Sigmoid colon (tissue), 7 donors: ENCODE measurements around the gene NCBP2L. TPM values are rescaled to one million over a fixed set of nuclear protein-coding genes. Genes with fewer than 3 reads are reported as not detected.

Experiments used
- DNase-seq: peaks from one replicate; pipeline ENCODE4 v3.0.0-alpha.2; 2019
- H3K27ac ChIP-seq, 4 donors: fragments of 200-600 bp; sonication (generic); one replicate each; pipeline ENCODE4 v1.5.1; 2016 to 2019; ENCODE audit warnings: mild to moderate bottlenecking in 1 of 4
- H3K27me3 ChIP-seq, 3 donors: fragments of 200-600 bp; sonication (generic); one replicate each; pipeline ENCODE4 v1.5.1; 2019; ENCODE audit warnings: mild to moderate bottlenecking in 1 of 3
- H3K36me3 ChIP-seq, 4 donors: fragments of 200-600 bp; sonication (generic); one replicate each; pipeline ENCODE4 v1.5.1; 2016 to 2019
- H3K4me1 ChIP-seq, 4 donors: fragments of 200-600 bp; sonication (generic); one replicate each; pipeline ENCODE4 v1.5.1; 2017 to 2019
- H3K4me3 ChIP-seq, 4 donors: fragments of 200-600 bp; sonication (generic); one replicate each; pipeline ENCODE4 v1.5.1; 2017 to 2019; ENCODE audit warnings: mild to moderate bottlenecking in 2 of 4, moderate library complexity in 1 of 4
- H3K9me3 ChIP-seq, 4 donors: fragments of 200-600 bp in 3 of 4; sonication (generic) in 3 of 4; one replicate each; pipeline versions ENCODE4 v1.5.1 to v1.6.1; 2013 to 2019
- CTCF ChIP-seq, 4 experiments: fragments of 450-650 bp in 3 of 4; fragments of 200-600 bp in 1 of 4; IDR thresholded peaks; one replicate each; pipeline ENCODE4 v1.5.1; 2016 to 2019; ENCODE audit warnings: antibody characterized with exemption in 4 of 4, mild to moderate bottlenecking in 3 of 4, moderate library complexity in 2 of 4
- EP300 ChIP-seq, 4 donors: sonication (generic); formaldehyde crosslinking; IDR thresholded peaks; one replicate each; pipeline ENCODE4 v1.6.1; 2017; ENCODE audit warnings: antibody characterized with exemption in 4 of 4
- POLR2A ChIP-seq, 2 donors: fragments of 450-650 bp; IDR thresholded peaks; one replicate each; pipeline ENCODE4 v1.6.1; 2016; ENCODE audit warnings: antibody characterized with exemption in 2 of 2, mild to moderate bottlenecking in 2 of 2, moderate library complexity in 2 of 2
- POLR2AphosphoS5 ChIP-seq, 4 donors: sonication (generic); formaldehyde crosslinking; IDR thresholded peaks; one replicate each; pipeline ENCODE4 v1.6.1; 2017; ENCODE audit warnings: antibody characterized with exemption in 4 of 4
- WGBS, 2 donors: extraction: QIAGEN DNeasy Blood & Tissue Kit; methylation state at CpG; one replicate each; pipeline ENCODE4 v1.1.7; 2013; 5-methylcytosine and 5-hydroxymethylcytosine counted together
- intact Hi-C: fragments of 100-400 bp; cut with DNase I; formaldehyde crosslinking; loops from one replicate; pipeline ENCODE4 v1.15.1; 2023
- polyA plus RNA-seq, 3 donors: library from polyadenylated mRNA; stranded (reverse); fragments of 200-250 nt; gene quantifications; one replicate each; pipeline ENCODE4 v1.2.3, GENCODE V29; 2013
- total RNA-seq, 4 donors: library from RNA; depleted of rRNA; stranded (reverse); fragments of >200 nt; gene quantifications; one replicate each; pipeline ENCODE4 v1.1.0, GENCODE V29; 2016
- donor health status: healthy with polysubstance abuse.
- donor health status: Bipolar disorder and iron deficiency.
- donor health status: healthy.

Gene NCBP2L
- total and polyA plus RNA-seq, 7 donors, result not detected

DNA sequence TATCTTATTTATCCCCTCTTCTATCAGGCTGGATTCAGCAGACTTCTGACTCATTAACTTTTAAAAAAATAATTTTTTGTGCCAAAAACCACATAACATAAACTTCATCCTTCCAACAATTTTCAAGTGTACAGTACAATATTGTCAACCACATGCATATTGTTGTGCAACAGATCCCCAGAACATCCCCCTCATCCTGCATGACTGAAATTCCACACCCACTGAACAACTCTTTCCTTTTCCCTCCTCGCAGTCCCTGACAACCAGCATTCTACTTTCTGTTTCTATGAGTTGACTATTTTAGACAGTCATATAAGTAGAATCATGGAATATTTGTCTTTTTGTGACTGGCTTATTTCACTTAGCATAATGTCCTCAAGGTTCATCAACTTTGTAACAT lies 45.9 kb downstream of the NCBP2L start:
- 13 to 31% methylated on average over 1 of the region's 1 CpG for WGBS, 2 donors
- peaks cover 0 to 9% (median 0%) of the 10 kb centered on the region in 4 donors for H3K9me3 ChIP-seq
- intact Hi-C loops, result no loop called here
- H3K27me3 ChIP-seq, result no peaks in the 10 kb centered on the region
- peaks cover 0 to 12% (median 0%) of the 10 kb centered on the region in 4 donors for H3K4me1 ChIP-seq
- H3K27ac ChIP-seq, result no peak overlapping the region
- H3K4me3 ChIP-seq, result no peak overlapping the region
- no peak for DNase-seq
- TF ChIP-seq POLR2A (IDR thresholded peaks at IDR 0.05), result no peak
- TF ChIP-seq POLR2AphosphoS5 (IDR thresholded peaks at IDR 0.05), result no peak
- TF ChIP-seq EP300 (IDR thresholded peaks at IDR 0.05), result no peak
- TF ChIP-seq CTCF (IDR thresholded peaks at IDR 0.05), result no peak
- H3K36me3 ChIP-seq, result no peaks in the 10 kb centered on the region

GRCh38 chrX:107825698-107826237 lies 48.2 kb downstream of the NCBP2L start, which contains the start of gene MID2:
MID2 (plus strand) TSS chrX:107825866; CDS start chrX:107826427, 561 bp downstream.
- H3K27me3 ChIP-seq, result no peaks in the 10 kb centered on the region
- peak; percentile 88 for DNase-seq
- peaks cover 0 to 12% (median 0%) of the 10 kb centered on the region in 4 donors for H3K4me1 ChIP-seq
- no peak for TF ChIP-seq CTCF (IDR thresholded peaks at IDR 0.05)
- TF ChIP-seq EP300 (IDR thresholded peaks at IDR 0.05), result no peak
- TF ChIP-seq POLR2A (IDR thresholded peaks at IDR 0.05), result peak in 1 of 2 donors; percentile 34
- peak; percentile 57 to 75 (median 66) for TF ChIP-seq POLR2AphosphoS5 (IDR thresholded peaks at IDR 0.05)
- peak within 1 kb of the TSS; percentile 91 to 94 (median 92) for H3K27ac ChIP-seq
- peak within 1 kb of the TSS; percentile 46 to 60 (median 59) for H3K4me3 ChIP-seq
- H3K9me3 ChIP-seq, result no peaks in the 10 kb centered on the region
- WGBS, 2 donors, result 1 to 2% methylated on average over 32 of the region's 32 CpGs
- intact Hi-C loops, result loop anchor here (5.0 kb wide), 3 partner anchors 153 to 267 kb away; partner anchors contain the start of genes ATG4A and PSMD10
- H3K36me3 ChIP-seq, result no peaks in the 10 kb centered on the region

GRCh38 chrX:107826238-107827029 lies 48.9 kb downstream of the NCBP2L start:
- Histone ChIP-seq H3K9me3 (no peaks in the 10 kb centered on the region), H3K4me3 (peak overlapping the region; percentile 46 to 60 (median 59)), H3K36me3 (no peaks in the 10 kb centered on the region), H3K27me3 (no peaks in the 10 kb centered on the region), H3K27ac (peak overlapping the region; percentile 91 to 94 (median 92)), H3K4me1 (peaks cover 0 to 12% (median 0%) of the 10 kb centered on the region in 4 donors)
- 0% methylated on average over 100 of the region's 100 CpGs for WGBS, 2 donors
- peak; percentile 67 for DNase-seq
- TF ChIP-seq CTCF (IDR thresholded peaks at IDR 0.05) (no peak), POLR2AphosphoS5 (IDR thresholded peaks at IDR 0.05) (peak in 1 of 4 donors; percentile 30)
- intact Hi-C loops, result loop anchor here (5.0 kb wide), 3 partner anchors 154 to 266 kb away; partner anchors contain the start of genes ATG4A and PSMD10

GRCh38 chrX:107827030-107827831 lies 49.7 kb downstream of the NCBP2L start:
- no peak for DNase-seq
- Histone ChIP-seq H3K4me3 (peak overlapping the region; percentile 46 to 60 (median 59)), H3K27ac (peak overlapping the region; percentile 91 to 94 (median 92)), H3K4me1 (peaks cover 0 to 12% (median 0%) of the 10 kb centered on the region in 4 donors), H3K36me3 (no peaks in the 10 kb centered on the region), H3K27me3 (no peaks in the 10 kb centered on the region), H3K9me3 (no peaks in the 10 kb centered on the region)
- TF ChIP-seq EP300 (IDR thresholded peaks at IDR 0.05) (no peak), POLR2AphosphoS5 (IDR thresholded peaks at IDR 0.05) (no peak), CTCF (IDR thresholded peaks at IDR 0.05) (no peak)
- 10 to 21% methylated on average over 13 of the region's 13 CpGs for WGBS, 2 donors
- intact Hi-C loops, result loop anchor here (5.0 kb wide), 3 partner anchors 155 to 265 kb away; partner anchors contain the start of genes ATG4A and PSMD10
